Fibroblast of lung (primary cell): Measurements from ENCODE around the gene THOP1. TPM values are rescaled to one million over a fixed set of nuclear protein-coding genes. Genes with fewer than 3 reads are reported as not detected.
"Not testable (repeated sequence)": the region's sequence is repeated elsewhere in the genome, so short reads cannot be mapped to it uniquely, and the experiment has no call there.

Experiments used
- DNase-seq, 2 donors: peaks; one replicate each; pipeline versions ENCODE4 v3.0.0 to v3.0.0-alpha.2; 2010; ENCODE audit warnings: low read depth in 2 of 2
- H2AFZ ChIP-seq: 2 replicates; pipeline ENCODE4 v1.5.1; 2012; ENCODE audit warnings: low read length, control low read depth, inconsistent platforms
- H3K27ac ChIP-seq: 2 replicates; pipeline ENCODE4 v1.5.1; 2011; ENCODE audit warnings: low read length, control low read depth; ENCODE audit not compliant: insufficient read depth
- H3K27me3 ChIP-seq: 2 replicates; pipeline ENCODE4 v1.5.1; 2011; ENCODE audit warnings: mild to moderate bottlenecking, low read length; ENCODE audit not compliant: control insufficient read depth, insufficient read depth
- H3K36me3 ChIP-seq: 2 replicates; pipeline ENCODE4 v1.5.1; 2011; ENCODE audit warnings: low read length; ENCODE audit not compliant: control insufficient read depth, insufficient read depth
- H3K4me1 ChIP-seq: 2 replicates; pipeline ENCODE4 v1.5.1; 2011; ENCODE audit warnings: low read length; ENCODE audit not compliant: control insufficient read depth, insufficient read depth; ENCODE audit errors: extremely low read depth
- H3K4me2 ChIP-seq: 2 replicates; pipeline ENCODE4 v1.5.1; 2011; ENCODE audit warnings: low read length, control low read depth; ENCODE audit not compliant: insufficient read depth; ENCODE audit errors: extremely low read depth
- H3K4me3 ChIP-seq, 4 experiments: fragments of 200-600 bp in 1 of 4; sonication (generic) in 1 of 4; replicated peaks in 1 of 4; 2 replicates each; pipeline ENCODE4 v1.5.1; 2011 to 2016; ENCODE audit warnings: low read length in 4 of 4, low read depth in 3 of 4, mild to moderate bottlenecking in 3 of 4, control low read depth in 2 of 4, inconsistent platforms in 1 of 4, mixed read lengths in 1 of 4; ENCODE audit not compliant: insufficient read depth in 1 of 4; ENCODE audit errors: control extremely low read depth in 1 of 4
- H3K79me2 ChIP-seq: 2 replicates; pipeline ENCODE4 v1.5.1; 2012; ENCODE audit warnings: mild to moderate bottlenecking, low read length, inconsistent platforms; ENCODE audit not compliant: control insufficient read depth, insufficient read depth
- H3K9ac ChIP-seq: 2 replicates; pipeline ENCODE4 v1.5.1; 2011; ENCODE audit warnings: mild to moderate bottlenecking, low read length, control low read depth; ENCODE audit not compliant: insufficient read depth
- H3K9me3 ChIP-seq: 2 replicates; pipeline ENCODE4 v1.5.1; 2012; ENCODE audit warnings: low read depth, low read length; ENCODE audit not compliant: control insufficient read depth, insufficient read depth
- H4K20me1 ChIP-seq: 2 replicates; pipeline ENCODE4 v1.5.1; 2011; ENCODE audit warnings: low read length; ENCODE audit not compliant: control insufficient read depth, insufficient read depth; ENCODE audit errors: extremely low read depth
- CTCF ChIP-seq, 2 donors: IDR thresholded peaks in 1 of 2; conservative IDR thresholded peaks in 1 of 2; 1 replicate in 1 of 2; 2 replicates in 1 of 2; pipeline ENCODE4 v1.5.1; 2011 to 2012; ENCODE audit warnings: low read length in 2 of 2, control low read depth in 1 of 2, inconsistent platforms in 1 of 2, low read depth in 1 of 2, mild to moderate bottlenecking in 1 of 2
- EZH2 ChIP-seq: IDR thresholded peaks from 2 replicates; pipeline ENCODE4 v1.5.1; 2012; ENCODE audit warnings: low read length, control low read depth, mild to moderate bottlenecking; ENCODE audit errors: missing control alignments
- polyA plus RNA-seq, 2 donors: library from polyadenylated mRNA; depleted of rRNA in 1 of 2; stranded (reverse) in 1 of 2; unstranded in 1 of 2; fragments of >200 nt; gene quantifications; 2 replicates each; pipeline ENCODE4 v1.2.1, GENCODE V29; 2011 to 2012; ENCODE audit warnings: missing spikeins in 1 of 2
- total RNA-seq: library from RNA; depleted of rRNA; stranded (reverse); fragments of >200 nt; gene quantifications from 2 replicates; pipeline ENCODE4 v1.2.1, GENCODE V29; 2014

The THOP1 gene
- total and polyA plus RNA-seq, 2 donors (not counting 1 experiment from before 2014, with no cell fraction given), result 23.6 to 49.5 TPM

GRCh38 chr19:2815191-2815614 is 29.9 kb downstream of the THOP1 start:
- Histone ChIP-seq H3K4me1 (no peaks in the 10 kb centered on the region), H3K79me2 (no peaks in the 10 kb centered on the region), H3K9ac (no peak overlapping the region), H2AFZ (no peak overlapping the region), H3K27ac (no peak overlapping the region), H3K36me3 (no peaks in the 10 kb centered on the region), H4K20me1 (no peaks in the 10 kb centered on the region), H3K9me3 (no peaks in the 10 kb centered on the region), H3K4me3 (no peak overlapping the region), H3K27me3 (no peaks in the 10 kb centered on the region), H3K4me2 (no peak overlapping the region)
- DNase-seq, result no peak
- TF ChIP-seq CTCF (conservative IDR thresholded peaks at IDR 0.05 in 1 of 2, IDR thresholded peaks at IDR 0.05 in 1 of 2; ENCODE audit: low read depth in 1 of 2, low read length in 2 of 2) (no peak), EZH2 (no peak)

GRCh38 chr19:2815923-2816322 is 30.6 kb downstream of the THOP1 start:
- no peak for TF ChIP-seq EZH2
- TF ChIP-seq CTCF (conservative IDR thresholded peaks at IDR 0.05 in 1 of 2, IDR thresholded peaks at IDR 0.05 in 1 of 2; ENCODE audit: low read depth in 1 of 2, low read length in 2 of 2), result no peak
- Histone ChIP-seq H3K79me2 (no peaks in the 10 kb centered on the region), H3K27ac (no peak overlapping the region), H3K4me3 (no peak overlapping the region), H2AFZ (no peak overlapping the region), H3K27me3 (no peaks in the 10 kb centered on the region), H3K4me1 (no peaks in the 10 kb centered on the region), H3K36me3 (no peaks in the 10 kb centered on the region), H4K20me1 (no peaks in the 10 kb centered on the region), H3K4me2 (no peak overlapping the region), H3K9me3 (no peaks in the 10 kb centered on the region), H3K9ac (no peak overlapping the region)
- DNase-seq, result no peak

- TF ChIP-seq CTCF (conservative IDR thresholded peaks at IDR 0.05 in 1 of 2, IDR thresholded peaks at IDR 0.05 in 1 of 2; ENCODE audit: low read depth in 1 of 2, low read length in 2 of 2) (no peak), EZH2 (no peak)
- no peaks in the 10 kb centered on the region for H3K79me2 ChIP-seq
- no peak for DNase-seq
- no peaks in the 10 kb centered on the region for H3K4me1 ChIP-seq
- no peak overlapping the region for H2AFZ ChIP-seq
- H3K9me3 ChIP-seq, result no peaks in the 10 kb centered on the region
- no peaks in the 10 kb centered on the region for H3K27me3 ChIP-seq
- no peaks in the 10 kb centered on the region for H3K36me3 ChIP-seq
- H3K27ac ChIP-seq, result no peak overlapping the region
- no peak overlapping the region for H3K4me2 ChIP-seq
- H3K9ac ChIP-seq, result no peak overlapping the region
- H4K20me1 ChIP-seq, result no peaks in the 10 kb centered on the region
- H3K4me3 ChIP-seq, result no peak overlapping the region
Measured at GRCh38 chr19:2816641-2817040, 31.3 kb downstream of the THOP1 start.

- H3K4me3 ChIP-seq, H3K27me3 ChIP-seq, H3K4me1 ChIP-seq, H3K9me3 ChIP-seq, H2AFZ ChIP-seq, H3K4me2 ChIP-seq, H4K20me1 ChIP-seq, H3K9ac ChIP-seq, H3K27ac ChIP-seq, H3K36me3 ChIP-seq, H3K79me2 ChIP-seq: not testable (repeated sequence)
- peak in 1 of 2 donors; percentile 24 for DNase-seq
Measured at GRCh38 chr19:2817237-2817829, 32.0 kb downstream of the THOP1 start.
